Activated T-helper 2 cell treated with anti-CD3 and anti-CD28 coated beads, Interferon-gamma antibody, Interleukin-2, Interleukin-4, amounts not matched to agents 10 μg/mL and 5 μg/mL and 100 μg/mL, durations not matched to agents 14 hours and 24 hours and 36 hours (primary cell): ENCODE data around the gene CHRNB4. TPM values are rescaled to one million over a fixed set of nuclear protein-coding genes. Genes with fewer than 3 reads are reported as not detected.

Source experiments
- DNase-seq: peaks from one replicate; pipeline ENCODE4 v3.0.0; 2021; ENCODE audit warnings: low spot score
- H3K27ac Mint-ChIP-seq: one replicate; pipeline ENCODE4 v1.8.0; 2021; ENCODE audit warnings: mixed read lengths
- H3K27me3 Mint-ChIP-seq: one replicate; pipeline ENCODE4 v1.8.0; 2021; ENCODE audit warnings: low read depth, mixed read lengths
- H3K36me3 Mint-ChIP-seq: one replicate; pipeline ENCODE4 v1.8.0; 2021; ENCODE audit warnings: low read depth, mixed read lengths
- H3K4me1 Mint-ChIP-seq: one replicate; pipeline ENCODE4 v1.8.0; 2021; ENCODE audit warnings: low read depth, mixed read lengths
- H3K4me3 Mint-ChIP-seq: one replicate; pipeline ENCODE4 v1.8.0; 2021; ENCODE audit warnings: low read depth, mild to moderate bottlenecking, moderate library complexity, mixed read lengths
- H3K9me3 Mint-ChIP-seq: one replicate; pipeline ENCODE4 v1.8.0; 2021; ENCODE audit warnings: mixed read lengths
- intact Hi-C: fragments of 100-400 bp; cut with micrococcal nuclease; formaldehyde crosslinking; loops from one replicate; pipeline ENCODE4 v1.15.1; 2023
- total RNA-seq: library from RNA; stranded (reverse); gene quantifications from 2 replicates; pipeline ENCODE4 v1.2.3, GENCODE V29; 2022

Gene CHRNB4
- total RNA-seq, 1 donor from 2014 or later: not detected

DNA sequence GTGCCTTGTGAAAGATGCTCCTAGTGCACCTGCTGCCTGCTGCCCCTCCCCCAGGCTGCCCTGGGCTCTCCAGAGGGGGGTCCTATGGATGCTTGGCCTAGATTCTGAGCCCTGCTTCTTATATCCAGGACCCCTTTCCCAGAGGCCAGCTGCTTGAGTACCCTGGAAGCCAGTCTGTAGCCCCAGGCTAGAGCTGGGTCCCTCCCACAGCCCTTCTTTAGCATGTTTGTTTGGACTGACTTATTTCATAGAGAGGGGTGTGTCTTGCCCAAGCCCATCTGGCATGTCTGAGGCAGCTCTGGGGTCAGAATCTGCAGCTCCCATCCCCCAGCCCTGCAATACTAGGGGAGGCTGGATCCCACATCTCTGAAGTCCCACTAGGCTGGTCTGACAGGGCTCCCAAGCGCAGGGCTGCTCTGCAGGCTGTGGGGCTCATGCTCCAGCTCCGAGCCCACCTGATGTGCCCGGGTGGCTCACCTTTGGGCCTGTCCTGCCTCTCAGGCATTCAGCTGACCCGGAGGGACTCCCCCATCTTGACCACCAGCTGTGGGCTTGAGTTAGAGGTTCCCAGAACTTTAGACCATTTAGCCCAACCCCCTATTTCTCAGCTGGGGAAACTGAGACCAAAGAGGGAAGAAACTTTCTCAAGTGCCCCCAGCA is 3.1 kb downstream of the CHRNB4 start:
- H3K27ac Mint-ChIP-seq: no peak overlapping the region
- H3K9me3 Mint-ChIP-seq: no peaks in the 10 kb centered on the region
- no peaks in the 10 kb centered on the region for H3K36me3 Mint-ChIP-seq
- no peak overlapping the region for H3K4me3 Mint-ChIP-seq
- no peak for DNase-seq
- H3K4me1 Mint-ChIP-seq: peaks cover 7% of the 10 kb centered on the region
- intact Hi-C loops: no loop called here
- peaks cover 9% of the 10 kb centered on the region for H3K27me3 Mint-ChIP-seq

GRCh38 chr15:78636378-78636859 is 4.6 kb downstream of the CHRNB4 start:
- Mint-ChIP-seq H3K27ac (no peak overlapping the region), H3K4me3 (no peak overlapping the region), H3K9me3 (no peaks in the 10 kb centered on the region), H3K36me3 (no peaks in the 10 kb centered on the region), H3K27me3 (peaks cover 8% of the 10 kb centered on the region), H3K4me1 (peaks cover 3% of the 10 kb centered on the region)
- no peak for DNase-seq
- intact Hi-C loops: no loop called here

GRCh38 chr15:78635346-78635745 is 5.7 kb downstream of the CHRNB4 start:
- H3K27ac Mint-ChIP-seq: no peak overlapping the region
- H3K9me3 Mint-ChIP-seq: no peaks in the 10 kb centered on the region
- no peak overlapping the region for H3K4me3 Mint-ChIP-seq
- peaks cover 5% of the 10 kb centered on the region for H3K27me3 Mint-ChIP-seq
- H3K4me1 Mint-ChIP-seq: no peaks in the 10 kb centered on the region
- no peak for DNase-seq
- intact Hi-C loops: no loop called here
- H3K36me3 Mint-ChIP-seq: no peaks in the 10 kb centered on the region

DNA sequence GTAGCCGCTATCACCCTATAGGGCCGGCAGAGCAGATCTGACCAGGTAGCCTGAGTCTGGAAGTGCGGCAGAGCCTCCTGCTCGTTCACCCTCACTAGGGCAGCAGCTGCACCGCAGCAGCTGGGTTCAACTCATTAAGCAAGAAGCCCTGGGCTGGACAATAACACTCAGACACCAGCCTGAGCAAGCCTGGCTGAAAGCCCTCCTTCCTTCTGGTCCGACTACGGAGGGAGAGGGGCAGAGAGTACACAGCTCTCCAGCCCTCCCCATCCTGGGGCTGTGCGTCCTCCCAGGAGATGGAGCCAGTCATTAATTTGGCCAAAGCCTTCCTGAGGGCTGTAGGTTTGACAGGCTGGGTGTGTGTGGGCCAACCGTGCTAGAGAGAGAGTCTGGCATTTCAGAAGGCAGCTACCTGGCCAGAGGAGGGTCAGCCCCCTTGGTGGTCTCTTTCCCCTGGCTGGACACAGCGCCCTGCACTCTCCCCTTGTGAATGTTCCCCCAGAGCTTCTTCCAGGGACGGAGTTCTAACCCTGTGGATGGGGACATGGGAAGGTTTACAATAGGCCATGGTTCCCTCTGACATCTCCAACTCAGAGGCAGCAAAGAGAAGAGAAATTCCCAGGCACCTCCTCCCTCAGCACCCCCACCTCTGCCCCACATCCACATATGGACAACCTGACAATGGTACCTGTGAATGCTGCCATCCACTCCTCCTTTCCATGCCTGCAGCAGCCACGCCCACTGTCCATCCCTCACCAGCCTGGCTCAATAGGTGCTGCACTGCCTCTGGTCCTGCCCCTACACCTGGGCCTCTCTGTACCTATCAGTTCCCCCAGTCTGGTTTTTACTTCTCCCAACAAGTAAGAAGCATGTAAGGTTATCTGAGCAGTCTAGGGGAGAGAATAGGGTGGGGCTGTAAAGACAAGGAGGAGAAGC is 6.5 kb downstream of the CHRNB4 start:
- no peak overlapping the region for H3K27ac Mint-ChIP-seq
- H3K4me3 Mint-ChIP-seq: no peak overlapping the region
- intact Hi-C loops: no loop called here
- no peaks in the 10 kb centered on the region for H3K9me3 Mint-ChIP-seq
- H3K4me1 Mint-ChIP-seq: no peaks in the 10 kb centered on the region
- peaks cover 5% of the 10 kb centered on the region for H3K27me3 Mint-ChIP-seq
- no peak for DNase-seq
- H3K36me3 Mint-ChIP-seq: no peaks in the 10 kb centered on the region

- Mint-ChIP-seq H3K9me3 (no peaks in the 10 kb centered on the region), H3K27ac (no peak overlapping the region), H3K27me3 (peaks cover 5% of the 10 kb centered on the region), H3K36me3 (no peaks in the 10 kb centered on the region), H3K4me3 (no peak overlapping the region), H3K4me1 (no peaks in the 10 kb centered on the region)
- DNase-seq: no peak
- intact Hi-C loops: no loop called here
These were observed 7.7 kb downstream of the CHRNB4 start for GRCh38 chr15:78633348-78633747.

DNA sequence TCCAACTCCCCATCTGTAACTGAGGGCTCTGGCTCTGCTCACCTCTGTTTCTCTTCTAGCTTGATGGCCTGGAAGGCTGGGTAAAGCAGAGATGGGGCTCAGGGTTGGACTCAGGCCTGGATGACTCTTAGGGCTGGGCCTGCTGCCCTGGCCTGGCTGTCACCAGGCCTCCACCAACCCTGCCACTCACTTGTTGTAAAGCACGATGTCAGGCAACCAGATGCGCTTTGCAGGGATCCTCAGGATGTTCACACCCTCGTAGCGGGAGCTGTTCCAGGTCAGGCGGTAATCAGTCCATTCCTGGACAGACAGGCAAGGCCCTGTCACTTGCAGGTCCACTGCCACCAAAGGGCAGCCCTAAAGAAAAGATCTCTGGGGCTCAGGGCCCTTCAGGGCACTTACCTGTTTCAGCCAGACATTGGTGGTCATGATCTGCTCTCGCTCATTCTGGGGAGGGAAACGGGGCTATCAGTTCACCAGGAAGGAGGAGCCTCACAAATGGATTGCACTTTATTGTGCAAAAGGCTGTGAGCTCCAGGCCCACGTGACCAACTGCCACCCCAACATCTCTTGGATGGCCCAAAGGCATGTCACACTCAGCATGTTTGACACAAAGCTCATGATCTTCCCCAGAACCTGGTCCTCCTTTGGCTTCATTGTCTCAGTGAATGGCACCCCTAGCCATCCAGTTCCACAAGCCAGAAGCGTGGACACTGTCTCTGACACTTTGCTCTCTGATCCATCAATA is 9.9 kb downstream of the CHRNB4 start:
- intact Hi-C loops: no loop called here
- DNase-seq: no peak
- no peaks in the 10 kb centered on the region for H3K9me3 Mint-ChIP-seq
- H3K4me1 Mint-ChIP-seq: no peaks in the 10 kb centered on the region
- H3K36me3 Mint-ChIP-seq: no peaks in the 10 kb centered on the region
- peaks cover 14% of the 10 kb centered on the region for H3K27me3 Mint-ChIP-seq
- H3K4me3 Mint-ChIP-seq: no peak overlapping the region
- no peak overlapping the region for H3K27ac Mint-ChIP-seq

GRCh38 chr15:78629716-78630065 is 11.3 kb downstream of the CHRNB4 start:
- Mint-ChIP-seq H3K27me3 (peaks cover 14% of the 10 kb centered on the region), H3K36me3 (no peaks in the 10 kb centered on the region), H3K9me3 (no peaks in the 10 kb centered on the region), H3K4me3 (no peak overlapping the region), H3K4me1 (no peaks in the 10 kb centered on the region), H3K27ac (no peak overlapping the region)
- no peak for DNase-seq
- intact Hi-C loops: no loop called here

DNA sequence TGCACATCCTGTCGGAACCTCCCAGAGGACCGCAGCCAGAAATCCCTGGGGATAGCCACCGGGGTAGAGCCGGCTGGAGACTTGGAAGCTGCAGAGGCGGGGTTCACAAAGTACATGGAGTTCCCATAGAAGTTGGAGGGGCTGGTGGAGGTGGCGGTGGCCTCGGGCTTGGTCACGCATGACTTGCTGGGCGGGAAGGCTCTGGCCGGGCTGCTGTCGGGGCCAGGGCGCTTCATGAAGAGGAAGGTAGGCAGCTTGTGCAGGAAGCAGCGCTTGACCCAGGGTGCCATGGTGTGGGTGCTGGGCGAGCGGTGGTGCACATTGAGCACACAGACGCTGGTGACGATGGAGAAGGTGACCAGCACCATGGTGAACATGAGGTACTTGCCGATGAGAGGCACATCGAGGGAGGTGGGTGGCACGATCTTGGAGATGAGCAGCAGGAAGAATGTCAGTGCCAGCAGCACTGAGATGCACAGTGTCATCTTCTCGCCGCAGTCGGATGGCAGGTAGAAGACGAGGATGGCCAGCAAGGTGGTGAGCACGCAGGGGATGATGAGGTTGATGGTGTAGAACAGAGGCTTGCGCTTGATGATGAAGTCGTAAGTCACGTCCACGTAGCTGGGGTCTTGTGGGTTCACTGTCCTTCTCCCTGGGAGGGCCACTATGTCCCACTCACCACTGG is 11.8 kb downstream of the CHRNB4 start:
- intact Hi-C loops: no loop called here
- Mint-ChIP-seq H3K9me3 (no peaks in the 10 kb centered on the region), H3K27ac (no peak overlapping the region), H3K36me3 (no peaks in the 10 kb centered on the region), H3K27me3 (peaks cover 15% of the 10 kb centered on the region), H3K4me3 (no peak overlapping the region), H3K4me1 (no peaks in the 10 kb centered on the region)
- no peak for DNase-seq

DNA sequence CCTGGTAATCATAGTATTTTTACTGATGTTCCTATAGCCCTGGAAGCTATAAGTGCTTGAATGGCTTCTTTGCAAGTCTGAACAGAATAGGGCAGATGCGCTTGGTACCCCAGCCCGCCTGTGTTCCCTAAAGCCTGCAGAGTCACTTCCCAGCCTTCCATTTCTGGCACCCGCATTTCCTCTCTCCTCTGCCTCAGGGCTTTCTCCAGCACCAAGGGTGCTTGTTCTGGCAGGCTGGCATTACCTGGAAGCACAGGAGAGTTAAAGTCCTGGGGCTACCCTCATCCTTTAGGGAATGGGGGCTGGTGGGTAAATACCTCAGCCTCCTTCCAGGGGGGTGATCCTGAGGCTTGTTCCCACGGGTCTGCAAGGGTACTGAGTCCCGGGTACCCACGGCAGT is 12.8 kb downstream of the CHRNB4 start:
- Mint-ChIP-seq H3K4me3 (no peak overlapping the region), H3K27me3 (peaks cover 23% of the 10 kb centered on the region), H3K9me3 (no peaks in the 10 kb centered on the region), H3K4me1 (no peaks in the 10 kb centered on the region), H3K27ac (no peak overlapping the region), H3K36me3 (no peaks in the 10 kb centered on the region)
- intact Hi-C loops: no loop called here
- no peak for DNase-seq

DNA sequence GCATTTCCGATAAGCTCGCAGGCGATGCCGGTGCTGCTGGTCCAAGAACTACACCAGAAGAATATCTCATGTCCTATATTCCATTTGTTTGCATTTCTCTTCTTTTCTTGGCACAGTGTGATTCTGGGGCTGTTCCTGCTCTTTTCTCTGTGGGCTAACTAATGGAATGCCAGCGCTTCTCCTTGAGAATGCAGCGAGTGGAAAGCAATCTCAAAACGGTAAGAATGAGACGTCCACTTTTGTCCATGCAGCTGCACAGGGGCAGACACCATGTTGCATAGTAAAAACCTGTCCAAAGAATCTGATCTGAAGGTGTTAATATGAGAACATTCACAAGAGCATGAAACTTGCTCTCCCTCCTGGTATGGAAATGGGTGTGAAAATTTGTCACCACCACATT is 13.7 kb downstream of the CHRNB4 start:
- no peaks in the 10 kb centered on the region for H3K36me3 Mint-ChIP-seq
- H3K9me3 Mint-ChIP-seq: no peaks in the 10 kb centered on the region
- H3K27ac Mint-ChIP-seq: no peak overlapping the region
- peaks cover 28% of the 10 kb centered on the region for H3K27me3 Mint-ChIP-seq
- H3K4me3 Mint-ChIP-seq: no peak overlapping the region
- DNase-seq: no peak
- no peaks in the 10 kb centered on the region for H3K4me1 Mint-ChIP-seq
- intact Hi-C loops: no loop called here

- H3K27me3 Mint-ChIP-seq: peaks cover 33% of the 10 kb centered on the region
- peaks cover 2% of the 10 kb centered on the region for H3K4me1 Mint-ChIP-seq
- no peak overlapping the region for H3K4me3 Mint-ChIP-seq
- intact Hi-C loops: no loop called here
- no peak for DNase-seq
- H3K27ac Mint-ChIP-seq: no peak overlapping the region
- H3K9me3 Mint-ChIP-seq: no peaks in the 10 kb centered on the region
- H3K36me3 Mint-ChIP-seq: no peaks in the 10 kb centered on the region
These were observed 14.5 kb downstream of the CHRNB4 start for GRCh38 chr15:78626381-78626995.

DNA sequence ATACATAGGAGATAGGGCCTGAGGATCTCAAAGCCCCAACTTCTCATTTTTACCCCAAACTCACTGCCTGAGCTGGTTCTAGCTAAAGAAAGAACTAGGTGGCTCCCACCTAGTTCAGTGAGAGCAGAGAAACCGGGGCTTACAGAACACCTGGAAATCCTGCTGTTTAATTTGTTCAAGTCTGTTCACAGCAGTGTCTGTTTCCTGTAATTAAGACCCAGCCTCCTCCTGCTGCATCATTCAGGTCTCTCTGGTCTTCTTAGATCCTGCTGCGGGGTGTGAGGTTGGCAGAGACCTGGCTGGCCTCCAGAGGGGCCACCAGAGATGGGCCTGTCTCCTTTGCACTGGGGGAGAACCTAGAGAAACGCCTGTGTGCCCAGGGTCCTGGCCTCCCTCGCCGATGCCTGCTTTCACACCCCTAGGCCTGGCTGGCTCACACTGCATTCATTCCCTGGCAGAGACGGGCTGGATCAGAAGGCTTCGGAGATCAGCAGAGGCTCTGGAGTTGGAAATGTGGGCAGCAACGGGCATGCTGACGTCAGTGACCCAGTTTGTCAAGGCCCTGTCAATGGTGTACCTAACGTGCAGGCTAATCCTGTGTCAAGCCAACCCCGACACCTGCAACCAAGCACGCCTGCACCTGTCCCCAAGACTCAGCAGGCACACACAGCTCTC is 15.3 kb downstream of the CHRNB4 start:
- H3K9me3 Mint-ChIP-seq: no peaks in the 10 kb centered on the region
- intact Hi-C loops: no loop called here
- H3K4me1 Mint-ChIP-seq: peaks cover 3% of the 10 kb centered on the region
- H3K27ac Mint-ChIP-seq: no peak overlapping the region
- H3K4me3 Mint-ChIP-seq: no peak overlapping the region
- H3K27me3 Mint-ChIP-seq: peaks cover 38% of the 10 kb centered on the region
- no peaks in the 10 kb centered on the region for H3K36me3 Mint-ChIP-seq
- no peak for DNase-seq
